ENCODE results near the gene TMEM236.

Gene TMEM236

GRCh38 chr10:17842641-17843040 is 90.6 kb downstream of the TMEM236 start:
- no peak for TF ChIP-seq CTCF (conservative IDR thresholded peaks at IDR 0.05; ENCODE audit: control insufficient read depth, insufficient read depth, low read depth, low read length)
- no peak for DNase-seq (ENCODE audit: low read depth)
- H3K4me3 ChIP-seq (ENCODE audit: control insufficient read depth, low read depth, low read length), result no peak overlapping the region

GRCh38 chr10:17847585-17848296 is 95.7 kb downstream of the TMEM236 start:
- peak; percentile 41 for DNase-seq (ENCODE audit: low read depth)
- peak; percentile 50 for TF ChIP-seq CTCF (conservative IDR thresholded peaks at IDR 0.05; ENCODE audit: control insufficient read depth, insufficient read depth, low read depth, low read length)
- H3K4me3 ChIP-seq (ENCODE audit: control insufficient read depth, low read depth, low read length), result no peak overlapping the region

- H3K4me3 ChIP-seq (ENCODE audit: control insufficient read depth, low read depth, low read length), result no peak overlapping the region
- TF ChIP-seq CTCF (conservative IDR thresholded peaks at IDR 0.05; ENCODE audit: control insufficient read depth, insufficient read depth, low read depth, low read length), result no peak
- no peak for DNase-seq (ENCODE audit: low read depth)
Measured at GRCh38 chr10:17848646-17849045, 96.6 kb downstream of the TMEM236 start.
